Middle frontal gyrus (tissue), 1 donor: ENCODE measurements around the gene EEIG1.

Source experiments
- DNase-seq: peaks from one replicate; pipeline ENCODE4 v3.0.0-alpha.2; 2015; ENCODE audit warnings: low spot score; ENCODE audit errors: extremely low spot score

EEIG1 gene

DNA sequence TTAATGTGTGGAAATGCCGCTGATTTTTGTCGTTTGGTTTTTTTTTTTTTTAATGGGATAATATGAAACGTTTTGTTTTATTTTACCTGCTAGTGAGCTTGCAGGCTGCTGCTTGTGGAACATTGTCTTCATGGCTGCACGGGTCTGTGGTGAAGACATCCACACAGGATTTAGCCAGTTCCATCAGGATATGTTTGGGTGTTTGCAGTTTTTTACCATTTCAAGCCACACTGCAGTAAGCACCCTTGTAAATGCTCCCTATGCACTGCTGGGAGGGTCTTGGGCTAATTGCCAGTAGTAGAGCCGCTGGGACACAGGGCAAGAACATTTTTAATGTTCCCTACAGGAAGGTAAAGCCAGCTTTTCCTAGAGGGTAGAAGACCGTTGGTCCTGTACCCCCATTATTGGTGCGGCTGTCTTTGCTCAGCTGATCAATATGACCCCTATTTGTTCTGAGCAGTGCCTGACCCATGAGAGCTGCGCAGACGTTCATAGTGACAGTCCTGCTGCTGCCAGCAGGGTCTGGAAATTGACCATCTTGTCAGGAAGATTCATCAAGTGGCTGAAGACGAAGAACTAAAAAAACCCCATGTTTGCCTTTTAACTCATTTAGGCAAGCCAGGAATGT is 20.5 kb upstream of the EEIG1 start:
- DNase-seq: no peak

DNA sequence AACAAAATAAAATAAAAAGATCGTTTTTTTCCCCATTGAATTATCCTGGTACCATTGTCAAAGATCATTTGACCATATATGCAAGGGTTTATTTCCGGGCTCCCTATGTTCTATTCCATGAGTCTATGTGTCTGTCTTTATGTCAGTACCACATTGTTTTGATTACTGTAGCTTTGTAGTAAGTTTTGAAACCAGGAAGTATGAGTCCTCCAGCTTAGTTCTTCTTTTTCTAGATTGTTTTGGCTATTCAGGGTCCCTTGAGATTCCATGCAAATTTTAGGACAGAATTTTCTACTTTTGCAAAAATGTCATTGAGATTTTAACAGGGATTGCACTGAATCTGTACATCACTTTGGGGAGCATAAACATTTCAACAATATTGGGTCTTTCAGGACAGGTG is 18.7 kb upstream of the EEIG1 start:
- DNase-seq: no peak

- DNase-seq: no peak
Measured at GRCh38 chr9:127993721-127994120, 12.9 kb upstream of the EEIG1 start.

GRCh38 chr9:127991757-127992274 is 11.0 kb upstream of the EEIG1 start:
- DNase-seq: no peak

GRCh38 chr9:127991017-127991756 is 10.4 kb upstream of the EEIG1 start:
- DNase-seq: no peak

GRCh38 chr9:127990554-127990953 is 9.8 kb upstream of the EEIG1 start:
- DNase-seq: no peak

DNA sequence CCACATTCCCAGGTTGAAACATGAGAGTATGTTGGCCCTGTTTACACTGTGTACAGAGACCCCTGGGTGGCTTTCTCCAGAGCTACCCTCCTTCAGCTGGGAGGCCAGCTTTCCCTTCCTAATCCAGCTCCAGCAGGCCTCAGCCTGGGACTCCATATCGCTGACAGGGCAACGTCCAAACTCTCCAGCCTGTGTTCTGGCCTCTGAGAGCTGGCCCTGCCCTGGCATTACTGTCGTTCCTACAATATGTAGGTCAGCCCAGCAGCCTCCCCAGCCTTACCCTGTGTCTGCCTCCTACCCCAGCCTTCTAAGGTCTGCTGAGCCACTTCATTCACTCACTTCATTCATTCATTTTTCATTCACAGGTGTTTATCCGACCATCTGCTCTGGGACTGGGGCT is 8.3 kb upstream of the EEIG1 start:
- no peak for DNase-seq

- no peak for DNase-seq
Measured at GRCh38 chr9:127987103-127987614, 6.4 kb upstream of the EEIG1 start.

- no peak for DNase-seq
Measured at GRCh38 chr9:127985011-127985410, 4.2 kb upstream of the EEIG1 start.

DNA sequence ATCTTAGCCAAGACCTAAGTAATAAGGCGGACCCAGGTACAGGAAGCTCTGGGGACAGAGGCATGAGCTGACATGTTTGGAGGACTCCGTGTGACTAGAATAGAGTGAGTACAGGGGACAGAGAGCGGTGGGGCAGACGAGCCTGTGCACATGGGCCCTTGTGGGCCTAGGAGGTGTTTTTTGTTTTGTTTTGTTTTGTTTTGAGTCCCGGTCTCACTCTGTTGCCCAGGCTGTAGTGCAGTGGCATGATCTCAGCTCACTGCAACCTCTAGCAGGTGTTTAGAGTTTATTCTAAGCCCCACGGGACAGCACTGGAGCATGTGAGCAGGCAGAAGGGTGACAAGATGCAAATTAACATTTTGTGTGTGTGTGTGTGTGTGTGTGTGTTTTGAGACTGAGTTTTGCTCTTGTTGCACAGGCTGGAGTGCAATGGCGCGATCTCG is 3.1 kb upstream of the EEIG1 start:
- no peak for DNase-seq

DNA sequence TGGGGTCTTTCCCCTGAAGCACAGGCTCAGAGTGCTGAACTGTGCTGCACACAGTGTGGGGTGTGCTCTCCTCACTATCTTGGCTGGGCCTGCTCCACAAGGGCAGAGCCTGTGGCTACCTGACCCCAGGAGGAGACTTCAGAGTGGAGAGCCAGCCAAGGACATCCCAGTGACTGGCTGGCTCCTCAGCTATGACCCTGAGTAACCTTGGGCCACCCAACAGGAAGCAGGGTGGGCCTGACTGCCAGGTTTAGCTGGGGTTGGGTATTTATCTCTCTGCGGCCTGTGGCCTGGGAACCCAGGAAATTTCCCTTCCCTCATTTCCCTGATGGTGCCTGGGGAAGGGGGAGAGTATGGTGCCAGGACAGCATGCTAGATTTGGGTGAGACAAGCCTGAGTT is 2.1 kb upstream of the EEIG1 start:
- no peak for DNase-seq

DNA sequence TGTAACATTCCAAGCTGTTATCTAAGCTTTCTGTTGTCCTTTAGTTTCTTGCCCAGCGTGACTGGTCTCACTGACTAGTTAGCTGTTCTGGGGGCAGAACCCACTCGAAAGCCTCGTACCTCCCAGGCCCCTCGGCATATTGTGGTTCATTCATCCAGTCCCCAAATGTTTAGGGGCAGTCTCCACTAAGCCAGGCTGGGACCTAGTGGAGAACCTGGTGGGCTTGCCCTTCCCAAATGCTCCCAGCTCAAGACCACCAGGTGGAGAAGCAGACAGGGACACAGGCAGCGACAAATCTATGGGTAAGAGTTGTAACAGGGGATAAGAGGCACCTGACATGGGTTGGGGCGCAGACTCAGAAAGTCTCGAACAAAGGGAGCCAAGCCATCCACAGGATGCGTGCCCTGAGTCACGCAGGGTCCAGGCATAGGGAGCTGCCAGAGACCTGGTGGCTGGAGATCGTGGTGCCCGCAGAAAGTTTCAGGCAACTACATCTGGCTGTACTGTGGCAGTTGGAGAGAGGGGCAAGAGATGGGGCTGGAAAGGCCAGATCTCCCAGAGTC is 851 bp upstream of the EEIG1 start:
- DNase-seq: no peak

DNA sequence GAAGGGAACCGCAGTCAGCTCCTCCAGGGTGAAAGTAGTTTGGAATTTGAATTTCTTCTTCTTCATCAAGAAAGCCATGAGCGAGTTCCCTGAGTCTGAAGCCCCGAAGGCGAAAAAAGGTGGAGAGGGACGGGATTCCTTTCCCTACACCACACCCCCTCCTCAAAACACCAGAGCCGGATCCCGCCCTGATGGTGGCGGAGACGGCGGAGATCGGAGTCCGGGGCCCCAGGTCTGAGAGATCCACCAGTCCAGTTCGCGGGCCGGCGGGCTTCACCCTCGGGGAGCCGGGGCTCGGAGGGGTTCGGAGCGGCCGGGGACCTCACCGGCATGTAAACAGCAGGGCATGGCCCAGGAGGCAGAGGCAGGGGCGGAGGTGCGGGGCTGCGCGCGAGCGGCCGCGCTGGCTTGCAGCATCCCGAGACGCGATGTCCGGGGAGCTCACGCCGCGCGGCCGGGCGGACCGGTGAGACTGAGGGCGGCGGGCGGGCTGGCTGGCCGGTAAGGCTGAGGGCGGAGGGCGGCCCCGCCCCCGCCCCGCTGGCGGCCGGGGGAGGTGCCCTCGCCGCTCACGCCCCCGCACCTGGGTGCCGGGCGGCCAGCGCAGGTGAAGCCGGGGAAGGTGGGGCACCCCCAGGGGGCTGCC is 606 bp downstream of the EEIG1 start:
- DNase-seq: no peak

DNA sequence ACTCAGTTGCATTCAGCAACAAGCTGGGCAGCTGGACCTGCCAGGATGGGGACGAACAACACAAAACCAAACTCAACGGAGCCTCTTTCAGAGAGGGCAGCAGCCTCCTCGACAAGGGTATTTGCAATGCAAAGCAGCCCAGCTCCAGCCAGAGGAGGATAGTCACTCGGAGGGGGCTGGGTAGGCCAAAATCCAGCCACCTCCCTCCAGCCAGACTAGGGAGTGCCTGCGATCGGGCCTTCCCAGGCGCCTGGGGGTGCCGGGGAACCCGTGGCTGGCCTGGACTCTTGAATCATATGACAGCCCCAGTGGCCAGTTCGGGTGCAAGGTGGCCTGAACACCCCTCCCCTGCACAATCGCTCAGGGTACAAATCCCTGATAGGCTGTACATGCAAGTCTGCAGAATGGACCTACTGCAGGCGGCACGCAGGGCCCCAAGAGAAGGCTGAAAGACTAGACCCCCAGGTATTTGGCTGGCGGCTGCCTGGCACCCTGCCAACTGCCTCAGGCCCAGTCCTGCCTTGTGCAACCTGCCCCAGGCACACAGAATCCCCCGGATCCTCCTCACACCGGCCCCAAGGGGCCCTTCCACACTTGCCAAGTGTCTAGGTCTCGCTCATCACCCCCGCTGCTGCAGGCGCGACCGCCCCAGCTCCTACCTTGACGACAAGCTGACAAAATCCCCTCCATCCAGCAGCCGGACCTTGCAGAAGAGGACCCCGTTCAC is 1.3 kb downstream of the EEIG1 start:
- peak; percentile 60 for DNase-seq

GRCh38 chr9:127979015-127979332 is 1.8 kb downstream of the EEIG1 start:
- DNase-seq: no peak

GRCh38 chr9:127977884-127978647 is 2.7 kb downstream of the EEIG1 start:
- no peak for DNase-seq

GRCh38 chr9:127977009-127977883 is 3.5 kb downstream of the EEIG1 start:
- no peak for DNase-seq

- DNase-seq: no peak
Measured at GRCh38 chr9:127976498-127976897, 4.3 kb downstream of the EEIG1 start.
